Activated naive CD4-positive, alpha-beta T cell treated with anti-CD3 and anti-CD28 coated beads, Interleukin-2, amount 50 U/mL, for 24 hours (primary cell): ENCODE data around the gene GOSR1.
"Not testable (repeated sequence)": the region's sequence is repeated elsewhere in the genome, so short reads cannot be mapped to it uniquely, and the experiment has no call there.

Experiments used
- H3K27ac Mint-ChIP-seq: one replicate; pipeline ENCODE4 v1.8.0; 2021; ENCODE audit warnings: mild to moderate bottlenecking, mixed read lengths
- H3K27me3 Mint-ChIP-seq: one replicate; pipeline ENCODE4 v1.8.0; 2021; ENCODE audit warnings: mixed read lengths
- H3K36me3 Mint-ChIP-seq: one replicate; pipeline ENCODE4 v1.8.0; 2021; ENCODE audit warnings: mixed read lengths
- H3K4me1 Mint-ChIP-seq: one replicate; pipeline ENCODE4 v1.8.0; 2021; ENCODE audit warnings: mixed read lengths
- H3K4me3 Mint-ChIP-seq: one replicate; pipeline ENCODE4 v1.8.0; 2021; ENCODE audit warnings: mild to moderate bottlenecking, mixed read lengths
- H3K9me3 Mint-ChIP-seq: one replicate; pipeline ENCODE4 v1.8.0; 2021; ENCODE audit warnings: mixed read lengths

The GOSR1 gene

GRCh38 chr17:30524847-30525246 is 47.6 kb downstream of the GOSR1 start:
- Mint-ChIP-seq H3K4me1 (peaks cover 12% of the 10 kb centered on the region), H3K27ac (peak overlapping the region; percentile 79), H3K9me3 (no peaks in the 10 kb centered on the region), H3K36me3 (peaks cover 15% of the 10 kb centered on the region), H3K27me3 (no peaks in the 10 kb centered on the region), H3K4me3 (no peak overlapping the region)

GRCh38 chr17:30526401-30526800 is 49.2 kb downstream of the GOSR1 start:
- Mint-ChIP-seq H3K4me1 (peaks cover 7% of the 10 kb centered on the region), H3K36me3 (peaks cover 15% of the 10 kb centered on the region), H3K27ac (no peak overlapping the region), H3K4me3 (no peak overlapping the region), H3K9me3 (no peaks in the 10 kb centered on the region), H3K27me3 (no peaks in the 10 kb centered on the region)

- H3K4me3 Mint-ChIP-seq, H3K9me3 Mint-ChIP-seq, H3K27me3 Mint-ChIP-seq, H3K36me3 Mint-ChIP-seq, H3K4me1 Mint-ChIP-seq, H3K27ac Mint-ChIP-seq: not testable (repeated sequence)
These were observed 51.5 kb downstream of the GOSR1 start for GRCh38 chr17:30528701-30529100.

- Mint-ChIP-seq H3K4me3 (no peak overlapping the region), H3K36me3 (no peaks in the 10 kb centered on the region), H3K4me1 (no peaks in the 10 kb centered on the region), H3K27ac (no peak overlapping the region), H3K27me3 (no peaks in the 10 kb centered on the region), H3K9me3 (no peaks in the 10 kb centered on the region)
These were observed 53.3 kb downstream of the GOSR1 start for GRCh38 chr17:30530346-30531025.

GRCh38 chr17:30532871-30533270 is 55.7 kb downstream of the GOSR1 start:
- Mint-ChIP-seq H3K27me3 (no peaks in the 10 kb centered on the region), H3K9me3 (no peaks in the 10 kb centered on the region), H3K36me3 (no peaks in the 10 kb centered on the region), H3K4me1 (no peaks in the 10 kb centered on the region), H3K27ac (no peak overlapping the region), H3K4me3 (no peak overlapping the region)

DNA sequence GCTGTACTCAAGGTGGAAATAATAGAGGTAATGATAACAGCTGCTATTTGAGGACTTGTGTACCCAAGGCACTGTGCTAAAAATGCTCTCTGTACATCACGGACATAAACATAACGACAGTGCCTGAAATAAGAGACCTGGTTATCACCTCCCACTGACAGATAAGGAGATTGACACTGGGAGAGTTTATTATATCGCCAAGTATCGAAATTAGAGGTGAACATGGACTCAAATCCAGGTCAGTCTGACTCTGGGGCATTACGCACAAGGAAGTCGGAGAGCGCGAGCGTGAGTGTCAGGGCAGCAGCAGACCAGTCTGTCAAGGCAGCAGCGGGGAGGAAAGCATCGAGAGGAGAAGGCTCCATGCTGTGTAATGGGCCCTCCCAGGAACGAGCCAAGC is 57.1 kb downstream of the GOSR1 start:
- no peak overlapping the region for H3K27ac Mint-ChIP-seq
- no peaks in the 10 kb centered on the region for H3K36me3 Mint-ChIP-seq
- no peaks in the 10 kb centered on the region for H3K9me3 Mint-ChIP-seq
- H3K4me1 Mint-ChIP-seq = no peaks in the 10 kb centered on the region
- H3K4me3 Mint-ChIP-seq = no peak overlapping the region
- H3K27me3 Mint-ChIP-seq = no peaks in the 10 kb centered on the region

DNA sequence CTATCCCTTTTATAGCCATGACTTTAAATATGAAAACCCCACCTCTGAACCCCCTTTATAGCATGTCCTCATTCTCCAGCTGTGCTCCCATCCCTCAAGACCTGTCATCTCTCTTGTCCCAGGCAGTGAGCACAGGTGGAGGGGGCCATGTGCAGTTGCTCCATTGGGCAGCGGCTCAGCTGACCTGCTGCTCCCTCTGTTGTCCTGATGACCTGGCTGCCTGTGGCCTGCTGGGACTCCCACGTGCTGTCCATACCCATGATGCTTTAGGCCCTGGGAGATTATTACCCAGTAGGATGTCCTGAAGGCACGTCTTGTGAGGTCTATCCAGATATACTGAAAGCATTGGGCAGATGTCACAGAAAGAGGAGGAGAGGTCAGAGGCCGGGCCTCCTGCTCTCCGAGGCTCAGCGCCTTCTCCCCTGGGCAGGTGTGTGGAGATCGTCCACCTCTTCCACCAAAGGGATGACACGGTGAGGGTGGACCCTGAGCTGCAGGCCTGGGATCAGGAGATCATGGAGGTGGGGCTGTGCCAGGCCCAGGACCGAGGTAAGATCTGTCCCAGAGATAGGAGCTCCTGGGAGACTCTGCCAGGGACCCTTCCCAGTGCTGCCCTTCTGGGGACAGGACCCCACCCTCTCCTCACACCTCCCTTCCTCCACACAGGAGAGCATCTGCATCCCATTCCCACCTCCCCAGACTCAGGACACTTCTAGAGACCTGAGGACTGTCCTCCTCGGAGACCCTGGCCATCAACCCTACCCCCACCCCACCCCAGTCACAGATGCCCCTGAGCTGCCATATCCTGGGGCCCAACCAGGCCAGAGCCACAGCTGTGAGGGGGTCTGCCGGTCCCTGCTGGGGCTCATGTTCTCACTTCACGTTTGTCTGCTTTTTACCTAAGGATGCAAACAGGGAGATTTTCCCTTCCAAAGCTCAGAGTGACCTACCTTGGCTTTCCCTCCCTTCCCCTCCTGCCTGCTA is 58.0 kb downstream of the GOSR1 start:
- H3K27ac Mint-ChIP-seq = no peak overlapping the region
- H3K27me3 Mint-ChIP-seq = no peaks in the 10 kb centered on the region
- H3K4me3 Mint-ChIP-seq = no peak overlapping the region
- H3K36me3 Mint-ChIP-seq = no peaks in the 10 kb centered on the region
- no peaks in the 10 kb centered on the region for H3K9me3 Mint-ChIP-seq
- no peaks in the 10 kb centered on the region for H3K4me1 Mint-ChIP-seq

- not testable (repeated sequence) for H3K27me3 Mint-ChIP-seq, H3K27ac Mint-ChIP-seq
These were observed 59.6 kb downstream of the GOSR1 start for GRCh38 chr17:30536846-30537245.

DNA sequence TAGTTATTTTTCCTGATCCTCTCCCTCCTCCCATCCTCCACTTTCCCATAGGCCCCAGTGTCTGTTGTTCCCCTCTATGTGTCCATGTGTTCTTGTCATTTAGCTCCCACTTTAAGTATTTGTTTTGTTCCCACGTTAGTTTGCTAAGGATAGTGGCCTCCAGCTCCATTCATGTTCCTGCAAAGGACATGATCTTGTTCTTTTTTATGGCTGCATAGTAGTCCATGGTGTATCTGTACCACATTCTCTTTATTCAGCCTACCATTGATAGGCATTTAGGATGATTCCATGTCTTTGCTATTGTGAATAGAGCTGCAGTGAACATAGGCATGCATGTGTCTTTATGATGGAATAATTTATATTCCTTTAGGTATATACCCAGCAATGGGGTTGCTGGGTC is 60.5 kb downstream of the GOSR1 start:
- H3K9me3 Mint-ChIP-seq, H3K27ac Mint-ChIP-seq, H3K27me3 Mint-ChIP-seq, H3K36me3 Mint-ChIP-seq, H3K4me3 Mint-ChIP-seq, H3K4me1 Mint-ChIP-seq: not testable (repeated sequence)

More at GRCh38 chr17:30536846-30537245, 59.6 kb downstream of the GOSR1 start:
- not testable (repeated sequence) for H3K4me1 Mint-ChIP-seq, H3K36me3 Mint-ChIP-seq, H3K4me3 Mint-ChIP-seq, H3K9me3 Mint-ChIP-seq

DNA sequence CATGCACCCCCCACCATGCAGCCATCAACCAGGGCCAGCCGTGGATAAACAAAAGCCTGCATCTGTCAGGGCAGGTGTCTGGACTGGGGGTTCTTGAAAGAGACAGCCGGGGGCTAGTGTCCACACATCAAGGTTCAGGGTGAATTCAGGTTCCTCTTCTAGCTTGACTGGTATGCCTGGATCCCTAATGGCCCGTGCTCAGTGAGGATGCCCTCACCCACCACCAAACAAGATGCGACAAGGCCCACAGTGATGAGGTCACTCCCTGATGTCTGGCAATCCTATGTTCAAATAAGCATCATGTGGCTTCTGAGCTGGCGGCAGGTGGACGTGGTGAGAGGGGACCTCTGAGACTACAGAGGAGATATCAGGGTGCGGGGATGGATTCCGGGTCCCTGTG is 64.6 kb downstream of the GOSR1 start:
- Mint-ChIP-seq H3K36me3 (no peaks in the 10 kb centered on the region), H3K4me3 (no peak overlapping the region), H3K27me3 (no peaks in the 10 kb centered on the region), H3K4me1 (no peaks in the 10 kb centered on the region), H3K27ac (no peak overlapping the region), H3K9me3 (no peaks in the 10 kb centered on the region)

DNA sequence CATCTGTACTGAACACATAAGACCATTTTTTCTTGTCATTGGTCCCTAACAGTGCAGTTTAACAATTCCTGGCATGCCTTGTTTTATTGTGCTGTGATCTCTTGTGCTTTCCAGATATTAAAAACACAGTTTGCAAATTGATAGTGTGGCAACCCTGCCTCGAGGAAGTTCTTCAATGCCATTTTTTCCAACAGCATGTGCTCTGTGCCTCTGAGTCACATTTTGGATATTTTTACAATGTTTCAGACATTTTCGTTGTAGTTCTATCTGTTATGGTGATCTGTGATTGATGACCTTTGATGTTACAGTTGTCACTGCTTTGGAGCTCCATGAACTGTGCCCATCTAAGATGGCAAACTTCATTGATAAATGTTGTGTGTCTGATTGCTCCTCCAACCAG is 66.2 kb downstream of the GOSR1 start:
- Mint-ChIP-seq H3K4me1 (no peaks in the 10 kb centered on the region), H3K4me3 (no peak overlapping the region), H3K36me3 (no peaks in the 10 kb centered on the region), H3K27me3 (no peaks in the 10 kb centered on the region), H3K27ac (no peak overlapping the region), H3K9me3 (no peaks in the 10 kb centered on the region)

- H3K36me3 Mint-ChIP-seq = peaks cover 6% of the 10 kb centered on the region
- no peaks in the 10 kb centered on the region for H3K4me1 Mint-ChIP-seq
- H3K9me3 Mint-ChIP-seq = no peaks in the 10 kb centered on the region
- no peaks in the 10 kb centered on the region for H3K27me3 Mint-ChIP-seq
- H3K27ac Mint-ChIP-seq = no peak overlapping the region
- no peak overlapping the region for H3K4me3 Mint-ChIP-seq
These were observed 67.8 kb downstream of the GOSR1 start for GRCh38 chr17:30545024-30545423.

GRCh38 chr17:30547778-30548573 is 70.8 kb downstream of the GOSR1 start:
- H3K4me1 Mint-ChIP-seq = no peaks in the 10 kb centered on the region
- H3K27ac Mint-ChIP-seq = no peak overlapping the region
- no peaks in the 10 kb centered on the region for H3K9me3 Mint-ChIP-seq
- H3K36me3 Mint-ChIP-seq = peaks cover 6% of the 10 kb centered on the region
- H3K27me3 Mint-ChIP-seq = no peaks in the 10 kb centered on the region
- H3K4me3 Mint-ChIP-seq = no peak overlapping the region

- H3K4me3 Mint-ChIP-seq, H3K27me3 Mint-ChIP-seq, H3K36me3 Mint-ChIP-seq, H3K9me3 Mint-ChIP-seq, H3K27ac Mint-ChIP-seq, H3K4me1 Mint-ChIP-seq: not testable (repeated sequence)
These were observed 72.0 kb downstream of the GOSR1 start for GRCh38 chr17:30549181-30549580.

GRCh38 chr17:30549864-30550511 is 72.8 kb downstream of the GOSR1 start:
- no peaks in the 10 kb centered on the region for H3K4me1 Mint-ChIP-seq
- peaks cover 6% of the 10 kb centered on the region for H3K36me3 Mint-ChIP-seq
- no peaks in the 10 kb centered on the region for H3K27me3 Mint-ChIP-seq
- H3K9me3 Mint-ChIP-seq = no peaks in the 10 kb centered on the region
- H3K4me3 Mint-ChIP-seq = no peak overlapping the region
- no peak overlapping the region for H3K27ac Mint-ChIP-seq
